IMR-90 (cell line): ENCODE data around the gene ATP1A2. TPM values are rescaled to one million over a fixed set of nuclear protein-coding genes. Genes with fewer than 3 reads are reported as not detected.

Experiments used
- ATAC-seq: fragments of 200-7000 bp; cut with Tn5 transposase; 2 replicates; pipeline ENCODE4 v1.9.1; 2020; ENCODE audit warnings: low read depth, mild to moderate bottlenecking, moderate library complexity
- BruUV-seq: library from RNA; stranded (reverse); fragments of 400-500 nt; replicated peaks from 2 replicates; lab custom pipeline; 2021; lab: Mats Ljungman, UMichigan
- CTCF ChIA-PET: fragments of 300-600 bp; formaldehyde crosslinking; extraction: SDS; loops from one replicate; lab custom pipeline; 2021; ENCODE audit warnings: antibody characterized with exemption; lab: Yijun Ruan, JAX
- POLR2A ChIA-PET: fragments of 300-600 bp; sonication (Branson Sonifier 250); formaldehyde crosslinking; loops from one replicate; lab custom pipeline; 2022; ENCODE audit warnings: antibody characterized with exemption; ENCODE audit not compliant: unreplicated experiment; lab: Charles Lee
- DNase-seq: peaks from one replicate; pipeline ENCODE4 v3.0.0; 2013
- H2AFZ ChIP-seq: replicated peaks from 2 replicates; pipeline ENCODE3; 2013; ENCODE audit warnings: low read length, mild to moderate bottlenecking; ENCODE audit not compliant: poor library complexity
- H2AK5ac ChIP-seq: 2 replicates; pipeline ENCODE4 v1.6.1; 2013; ENCODE audit warnings: low read depth, low read length, inconsistent platforms
- H2AK9ac ChIP-seq: replicated peaks from 2 replicates; pipeline ENCODE3; 2013; ENCODE audit warnings: mild to moderate bottlenecking, low read depth, low read length, moderate library complexity; ENCODE audit not compliant: poor library complexity
- H2BK120ac ChIP-seq: 2 replicates; pipeline ENCODE4 v1.6.1; 2013; ENCODE audit warnings: low read depth, low read length, inconsistent platforms
- H2BK15ac ChIP-seq: 3 replicates; pipeline ENCODE4 v1.6.1; 2013; ENCODE audit warnings: low read depth, low read length, inconsistent platforms
- H2BK20ac ChIP-seq: 2 replicates; pipeline ENCODE4 v1.6.1; 2013; ENCODE audit warnings: low read depth, mild to moderate bottlenecking, inconsistent platforms, low read length, moderate library complexity
- H2BK5ac ChIP-seq: 2 replicates; pipeline ENCODE4 v1.6.1; 2013; ENCODE audit warnings: mild to moderate bottlenecking, low read depth, low read length, inconsistent platforms; ENCODE audit not compliant: poor library complexity, severe bottlenecking
- H3K14ac ChIP-seq: replicated peaks from 2 replicates; pipeline ENCODE4 v1.6.1; 2013; ENCODE audit warnings: low read depth, low read length, inconsistent platforms
- H3K18ac ChIP-seq: 2 replicates; pipeline ENCODE4 v1.6.1; 2013; ENCODE audit warnings: low read depth, low read length, control low read depth
- H3K23ac ChIP-seq: 2 replicates; pipeline ENCODE4 v1.6.1; 2013; ENCODE audit warnings: low read depth, low read length, inconsistent platforms
- H3K27ac ChIP-seq: 2 replicates; pipeline ENCODE4 v1.5.1; 2013; ENCODE audit warnings: mild to moderate bottlenecking, control low read depth, low read length; ENCODE audit not compliant: insufficient read depth
- H3K27me3 ChIP-seq: 2 replicates; pipeline ENCODE4 v1.6.1; 2013; ENCODE audit warnings: low read length; ENCODE audit not compliant: control insufficient read depth, insufficient read depth
- H3K36me3 ChIP-seq: 2 replicates; pipeline ENCODE4 v1.6.1; 2013; ENCODE audit warnings: low read length, mixed read lengths; ENCODE audit not compliant: control insufficient read depth, insufficient read depth
- H3K4ac ChIP-seq: 2 replicates; pipeline ENCODE4 v1.6.1; 2013; ENCODE audit warnings: low read depth, low read length, inconsistent platforms
- H3K4me1 ChIP-seq: 2 replicates; pipeline ENCODE4 v1.6.1; 2013; ENCODE audit warnings: low read length, mixed read lengths; ENCODE audit not compliant: control insufficient read depth, insufficient read depth
- H3K4me2 ChIP-seq: 2 replicates; pipeline ENCODE4 v1.6.1; 2013; ENCODE audit warnings: low read depth, mild to moderate bottlenecking, control low read depth, low read length, moderate library complexity
- H3K4me3 ChIP-seq: 2 replicates; pipeline ENCODE4 v1.5.1; 2013; ENCODE audit warnings: low read depth, mild to moderate bottlenecking, control low read depth, low read length, moderate library complexity; ENCODE audit not compliant: insufficient read depth
- H3K56ac ChIP-seq: 2 replicates; pipeline ENCODE4 v1.6.1; 2013; ENCODE audit warnings: low read length, inconsistent platforms; ENCODE audit not compliant: insufficient read depth; ENCODE audit errors: extremely low read depth
- H3K79me1 ChIP-seq, 2 experiments: 2 replicates each; pipeline ENCODE4 v1.6.1; 2013; ENCODE audit warnings: low read length in 2 of 2, inconsistent platforms in 1 of 2, low read depth in 1 of 2
- H3K9ac ChIP-seq: 2 replicates; pipeline ENCODE4 v1.6.1; 2013; ENCODE audit warnings: low read depth, low read length, control low read depth
- H3K9me1 ChIP-seq: 2 replicates; pipeline ENCODE4 v1.6.1; 2013; ENCODE audit warnings: low read length, inconsistent platforms; ENCODE audit not compliant: insufficient read depth
- H3K9me3 ChIP-seq: 2 replicates; pipeline ENCODE4 v1.6.1; 2013; ENCODE audit warnings: low read length; ENCODE audit not compliant: control insufficient read depth, insufficient read depth
- H4K20me1 ChIP-seq: 2 replicates; pipeline ENCODE4 v1.6.1; 2013; ENCODE audit warnings: low read length, inconsistent platforms; ENCODE audit not compliant: insufficient read depth
- H4K5ac ChIP-seq: 2 replicates; pipeline ENCODE4 v1.6.1; 2013; ENCODE audit warnings: mild to moderate bottlenecking, low read depth, low read length, control low read depth
- H4K8ac ChIP-seq, 2 experiments: 2 replicates each; pipeline ENCODE4 v1.6.1; 2013; ENCODE audit warnings: low read depth in 2 of 2, low read length in 2 of 2, control low read depth in 1 of 2, inconsistent platforms in 1 of 2
- H4K91ac ChIP-seq: 2 replicates; pipeline ENCODE4 v1.6.1; 2013; ENCODE audit warnings: low read depth, low read length, inconsistent platforms; ENCODE audit not compliant: insufficient read depth
- BHLHE40 ChIP-seq: fragments of 150-350 bp; IDR thresholded peaks from 2 replicates; pipeline ENCODE4 v1.6.1; 2016; ENCODE audit warnings: mild to moderate bottlenecking, low read depth, low read length
- CEBPB ChIP-seq: IDR thresholded peaks from 2 replicates; pipeline ENCODE4 v1.6.1; 2012; ENCODE audit warnings: low read depth, low read length, improper control_type of control experiment
- CHD1 ChIP-seq: IDR thresholded peaks from 2 replicates; pipeline ENCODE4 v1.6.1; 2012; ENCODE audit warnings: low read depth, low read length, improper control_type of control experiment
- CTCF ChIP-seq: conservative IDR thresholded peaks from 2 replicates; pipeline ENCODE4 v1.5.1; 2012; ENCODE audit warnings: mild to moderate bottlenecking, low read depth, low read length, improper control_type of control experiment
- FOS ChIP-seq: fragments of 150-350 bp; IDR thresholded peaks from 2 replicates; pipeline ENCODE4 v1.6.1; 2016; ENCODE audit warnings: low read depth, low read length
- MAFK ChIP-seq: IDR thresholded peaks from 2 replicates; pipeline ENCODE4 v1.6.1; 2012; ENCODE audit warnings: low read depth, low read length, improper control_type of control experiment
- MAZ ChIP-seq: IDR thresholded peaks from 2 replicates; pipeline ENCODE4 v1.6.1; 2012; ENCODE audit warnings: low read depth, mild to moderate bottlenecking, low read length, improper control_type of control experiment, moderate library complexity, borderline replicate concordance
- MXI1 ChIP-seq: IDR thresholded peaks from 2 replicates; pipeline ENCODE4 v1.6.1; 2012; ENCODE audit warnings: low read depth, mild to moderate bottlenecking, low read length, moderate library complexity, borderline replicate concordance
- NFE2L2 ChIP-seq: fragments of 150-350 bp; IDR thresholded peaks from 2 replicates; pipeline ENCODE4 v1.6.1; 2016; ENCODE audit warnings: low read depth, mild to moderate bottlenecking, low read length
- POLR2A ChIP-seq: IDR thresholded peaks from 2 replicates; pipeline ENCODE4 v1.6.1; 2012; ENCODE audit warnings: mild to moderate bottlenecking, low read depth, low read length
- RAD21 ChIP-seq: IDR thresholded peaks from 2 replicates; pipeline ENCODE4 v1.6.1; 2012; ENCODE audit warnings: low read length, improper control_type of control experiment
- RFX5 ChIP-seq: IDR thresholded peaks from 2 replicates; pipeline ENCODE4 v1.8.0; 2012; ENCODE audit warnings: low read depth, mild to moderate bottlenecking, low read length, moderate library complexity
- SMC3 ChIP-seq: fragments of 150-350 bp; IDR thresholded peaks from 2 replicates; pipeline ENCODE4 v1.6.1; 2016; ENCODE audit warnings: low read depth, mild to moderate bottlenecking, antibody characterized with exemption, low read length, moderate library complexity
- WGBS, 2 experiments: methylation state at CpG; one replicate each; pipeline versions ENCODE4 v1.1.5 to v1.1.7; 2013; ENCODE audit warnings: missing lambda C conversion rate in 2 of 2; ENCODE audit not compliant: insufficient read length in 1 of 2; ENCODE audit errors: extremely low coverage in 2 of 2; 5-methylcytosine and 5-hydroxymethylcytosine counted together
- dilution Hi-C: fragments of 300-500 bp; cut with HindIII; formaldehyde crosslinking; loops from one replicate; pipeline ENCODE4 v1.14.3; 2018; ENCODE audit warnings: low sequenced_read_pairs; ENCODE audit not compliant: unreplicated experiment
- in situ Hi-C: fragments of 300-500 bp; cut with MboI; formaldehyde crosslinking; loops from 3 replicates; pipeline ENCODE4 v1.14.3; 2019; ENCODE audit warnings: low sequenced_read_pairs, inconsistent platforms, mixed read lengths
- intact Hi-C: fragments of 100-400 bp; cut with micrococcal nuclease; formaldehyde crosslinking; loops from 2 replicates; pipeline ENCODE4 v1.10.0; 2022
- polyA plus RNA-seq, 3 experiments: library from polyadenylated mRNA; depleted of rRNA; stranded (reverse); fragments of >200 nt; gene quantifications; 2 replicates each; pipeline ENCODE4 v1.2.3, GENCODE V29; 2012; ENCODE audit warnings: low replicate concordance in 1 of 3
- total RNA-seq: library from RNA; depleted of rRNA; stranded (reverse); fragments of >200 nt; gene quantifications from 2 replicates; pipeline ENCODE4 v1.2.3, GENCODE V29; 2012
- TF ChIP-seq, protein P1 (sequence below): fragments of 150-350 bp; IDR thresholded peaks from 2 replicates; pipeline ENCODE4 v1.6.1; 2016; ENCODE audit warnings: low read depth, mild to moderate bottlenecking, low read length, moderate library complexity, borderline replicate concordance
- TF ChIP-seq, protein P2 (sequence below): fragments of 150-350 bp; IDR thresholded peaks from 2 replicates; pipeline ENCODE4 v1.6.1; 2017; ENCODE audit warnings: mild to moderate bottlenecking, antibody characterized with exemption, low read length, low read depth

ATP1A2 gene
- total and polyA plus RNA-seq, 2 of the 4 experiments (the other 2 are of a cell fraction) = under 0.01 to 0.15 TPM

DNA sequence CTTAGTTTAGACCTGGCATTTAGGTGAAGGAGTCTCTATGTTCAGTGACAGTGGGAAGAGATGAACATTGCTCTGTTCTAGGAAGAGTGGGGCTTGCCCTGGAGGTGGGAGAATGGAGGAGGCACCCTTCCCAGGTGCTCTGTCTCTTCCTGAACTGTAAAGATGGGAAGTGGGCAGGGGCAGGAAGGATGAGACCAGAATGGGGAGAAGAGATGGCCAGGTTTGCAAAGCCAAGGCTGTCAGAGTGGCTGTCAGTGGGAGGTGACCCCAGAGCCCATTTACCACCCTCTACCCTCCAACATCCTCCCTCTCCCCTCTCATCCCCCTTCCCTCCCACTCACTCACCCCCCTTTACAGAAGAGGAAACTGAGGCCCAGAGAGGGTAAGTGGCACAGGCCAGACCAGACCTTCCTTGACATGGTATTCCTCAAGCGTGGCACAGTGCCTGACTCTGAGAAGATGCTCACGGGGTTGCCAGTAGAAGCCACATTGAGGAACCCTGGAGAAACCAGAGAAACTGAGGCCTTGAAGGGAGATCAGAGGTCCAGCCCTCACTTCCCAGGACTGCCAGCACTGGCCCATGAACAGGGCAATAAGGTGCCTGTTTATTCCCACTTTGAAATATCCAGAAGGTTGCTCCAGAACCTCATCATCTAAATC is 15.7 kb upstream of the ATP1A2 start:
- dilution Hi-C loops (loop anchor here (10.0 kb wide), 1 partner anchor 115 kb away; no protein-coding TSS in a partner anchor), in situ Hi-C loops (loop anchor here (10.0 kb wide), 1 partner anchor 255 kb away; no protein-coding TSS in a partner anchor), intact Hi-C loops (no loop called here)
- H2BK120ac ChIP-seq = no peak overlapping the region
- CTCF ChIA-PET = interaction anchor here (0.6 to 3.2 kb wide), 4 partner anchors 114 to 152 kb away, joined by 3 to 25 read pairs (median 6); no protein-coding TSS in a partner anchor
- H3K79me1 ChIP-seq = peaks cover 0 to 20% of the 10 kb centered on the region in 2 experiments; a peak in 3 of 4 replicates
- H3K36me3 ChIP-seq = no peaks in the 10 kb centered on the region
- H3K4me1 ChIP-seq = peaks cover 17% of the 10 kb centered on the region
- H3K4me2 ChIP-seq = no peak overlapping the region
- no peak overlapping the region for H2AK5ac ChIP-seq
- H3K14ac ChIP-seq = no peak overlapping the region
- ATAC-seq = no peak
- H3K18ac ChIP-seq = no peak overlapping the region
- no peak overlapping the region for H3K56ac ChIP-seq
- no peak overlapping the region for H3K4ac ChIP-seq
- no peak overlapping the region for H3K9ac ChIP-seq
- no peak overlapping the region for H3K4me3 ChIP-seq
- no peaks in the 10 kb centered on the region for H3K9me3 ChIP-seq
- H4K8ac ChIP-seq = no peak overlapping the region; a peak in 1 of 4 replicates
- H2BK5ac ChIP-seq = no peak overlapping the region
- no peak overlapping the region for H2BK20ac ChIP-seq
- H2AFZ ChIP-seq = peak overlapping the region; percentile 40
- no peak overlapping the region for H3K27ac ChIP-seq
- no peak overlapping the region for H4K5ac ChIP-seq
- H2AK9ac ChIP-seq = no peak overlapping the region
- H4K91ac ChIP-seq = no peak overlapping the region
- DNase-seq = no peak
- 0 out of 2 replicates have a peak, but pooled peaks cover 5% of the 10 kb centered on the region for H4K20me1 ChIP-seq
- no peaks in the 10 kb centered on the region; the same call in 1 of the 2 replicates for H3K27me3 ChIP-seq
- no peak overlapping the region for H3K23ac ChIP-seq
- no CpG with 5 or more reads among the region's 2 CpGs for WGBS, 2 experiments
- H3K9me1 ChIP-seq = no peaks in the 10 kb centered on the region
- no TSS peak for BruUV-seq
- H2BK15ac ChIP-seq = no peak overlapping the region
- POLR2A ChIA-PET = no interaction called here
- TF ChIP-seq CEBPB (no peak), NFE2L2 (no peak), RFX5 (no peak), SMC3 (no peak), RAD21 (no peak), BHLHE40 (no peak), MAFK (no peak), CTCF (no peak), FOS (no peak), MAZ (no peak), MXI1 (no peak), POLR2A (no peak), CHD1 (no peak)
- TF ChIP-seq, protein P1, sequence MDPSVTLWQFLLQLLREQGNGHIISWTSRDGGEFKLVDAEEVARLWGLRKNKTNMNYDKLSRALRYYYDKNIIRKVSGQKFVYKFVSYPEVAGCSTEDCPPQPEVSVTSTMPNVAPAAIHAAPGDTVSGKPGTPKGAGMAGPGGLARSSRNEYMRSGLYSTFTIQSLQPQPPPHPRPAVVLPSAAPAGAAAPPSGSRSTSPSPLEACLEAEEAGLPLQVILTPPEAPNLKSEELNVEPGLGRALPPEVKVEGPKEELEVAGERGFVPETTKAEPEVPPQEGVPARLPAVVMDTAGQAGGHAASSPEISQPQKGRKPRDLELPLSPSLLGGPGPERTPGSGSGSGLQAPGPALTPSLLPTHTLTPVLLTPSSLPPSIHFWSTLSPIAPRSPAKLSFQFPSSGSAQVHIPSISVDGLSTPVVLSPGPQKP = no peak
- TF ChIP-seq, protein P2, sequence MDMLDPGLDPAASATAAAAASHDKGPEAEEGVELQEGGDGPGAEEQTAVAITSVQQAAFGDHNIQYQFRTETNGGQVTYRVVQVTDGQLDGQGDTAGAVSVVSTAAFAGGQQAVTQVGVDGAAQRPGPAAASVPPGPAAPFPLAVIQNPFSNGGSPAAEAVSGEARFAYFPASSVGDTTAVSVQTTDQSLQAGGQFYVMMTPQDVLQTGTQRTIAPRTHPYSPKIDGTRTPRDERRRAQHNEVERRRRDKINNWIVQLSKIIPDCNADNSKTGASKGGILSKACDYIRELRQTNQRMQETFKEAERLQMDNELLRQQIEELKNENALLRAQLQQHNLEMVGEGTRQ = no peak
